ENCODE measurements around the gene MAML3.

The MAML3 gene

GRCh38 chr4:139904406-139904805 lies 249.6 kb downstream of the MAML3 start:
- H3K9me2 ChIP-seq (ENCODE audit: low read depth, low read length): no peaks in the 10 kb centered on the region

GRCh38 chr4:139903845-139904244 lies 250.1 kb downstream of the MAML3 start:
- no peak overlapping the region for H3K4me2 ChIP-seq (ENCODE audit: low read length)
- no peak overlapping the region for H3K27ac ChIP-seq (ENCODE audit: low read depth, low read length, poor library complexity, severe bottlenecking)
- H3K9ac ChIP-seq (ENCODE audit: low read length): no peak overlapping the region
- H3K27me3 ChIP-seq (ENCODE audit: insufficient read depth, low read length): no peaks in the 10 kb centered on the region
- no peaks in the 10 kb centered on the region for H3F3A ChIP-seq (ENCODE audit: insufficient read depth, low read length)
- no peak overlapping the region for H3K4me3 ChIP-seq (ENCODE audit: low read depth, low read length, poor library complexity, severe bottlenecking)
- no peaks in the 10 kb centered on the region for H3K4me1 ChIP-seq (ENCODE audit: insufficient read depth, low read length, severe bottlenecking)
- H3K36me3 ChIP-seq (ENCODE audit: insufficient read depth, low read length): no peaks in the 10 kb centered on the region
- no peaks in the 10 kb centered on the region for H3K9me3 ChIP-seq (ENCODE audit: low read length)
- no peaks in the 10 kb centered on the region for H3K79me2 ChIP-seq (ENCODE audit: insufficient read depth, low read length)
- H3K9me2 ChIP-seq (ENCODE audit: low read depth, low read length): no peaks in the 10 kb centered on the region
- TF ChIP-seq EZH2 (IDR thresholded peaks at IDR 0.05; ENCODE audit: borderline replicate concordance, low read length) (no peak), CTCF (IDR thresholded peaks at IDR 0.05; ENCODE audit: low read length) (no peak)
- no peak overlapping the region for H2AFZ ChIP-seq (ENCODE audit: low read length)
- no peaks in the 10 kb centered on the region for H4K20me1 ChIP-seq (ENCODE audit: insufficient read depth, low read length)

More at GRCh38 chr4:139904406-139904805, 249.6 kb downstream of the MAML3 start:
- Histone ChIP-seq H3K36me3 (ENCODE audit: insufficient read depth, low read length) (no peaks in the 10 kb centered on the region), H3K27ac (ENCODE audit: low read depth, low read length, poor library complexity, severe bottlenecking) (no peak overlapping the region), H3K79me2 (ENCODE audit: insufficient read depth, low read length) (no peaks in the 10 kb centered on the region), H3K4me1 (ENCODE audit: insufficient read depth, low read length, severe bottlenecking) (no peaks in the 10 kb centered on the region), H2AFZ (ENCODE audit: low read length) (no peak overlapping the region), H3K4me3 (ENCODE audit: low read depth, low read length, poor library complexity, severe bottlenecking) (no peak overlapping the region), H4K20me1 (ENCODE audit: insufficient read depth, low read length) (no peaks in the 10 kb centered on the region), H3K9me3 (ENCODE audit: low read length) (no peaks in the 10 kb centered on the region), H3K4me2 (ENCODE audit: low read length) (no peak overlapping the region), H3K27me3 (ENCODE audit: insufficient read depth, low read length) (no peaks in the 10 kb centered on the region), H3F3A (ENCODE audit: insufficient read depth, low read length) (no peaks in the 10 kb centered on the region), H3K9ac (ENCODE audit: low read length) (no peak overlapping the region)
- TF ChIP-seq EZH2 (IDR thresholded peaks at IDR 0.05; ENCODE audit: borderline replicate concordance, low read length): no peak
- TF ChIP-seq CTCF (IDR thresholded peaks at IDR 0.05; ENCODE audit: low read length): no peak

- Histone ChIP-seq H3K9me3 (ENCODE audit: low read length) (no peaks in the 10 kb centered on the region), H3K4me1 (ENCODE audit: insufficient read depth, low read length, severe bottlenecking) (no peaks in the 10 kb centered on the region), H3K27ac (ENCODE audit: low read depth, low read length, poor library complexity, severe bottlenecking) (no peak overlapping the region), H3K9ac (ENCODE audit: low read length) (no peak overlapping the region), H2AFZ (ENCODE audit: low read length) (no peak overlapping the region), H3K4me2 (ENCODE audit: low read length) (no peak overlapping the region), H3K4me3 (ENCODE audit: low read depth, low read length, poor library complexity, severe bottlenecking) (no peak overlapping the region), H4K20me1 (ENCODE audit: insufficient read depth, low read length) (no peaks in the 10 kb centered on the region), H3F3A (ENCODE audit: insufficient read depth, low read length) (no peaks in the 10 kb centered on the region), H3K9me2 (ENCODE audit: low read depth, low read length) (no peaks in the 10 kb centered on the region), H3K27me3 (ENCODE audit: insufficient read depth, low read length) (no peaks in the 10 kb centered on the region), H3K79me2 (ENCODE audit: insufficient read depth, low read length) (no peaks in the 10 kb centered on the region), H3K36me3 (ENCODE audit: insufficient read depth, low read length) (no peaks in the 10 kb centered on the region)
- TF ChIP-seq CTCF (IDR thresholded peaks at IDR 0.05; ENCODE audit: low read length): no peak
- TF ChIP-seq EZH2 (IDR thresholded peaks at IDR 0.05; ENCODE audit: borderline replicate concordance, low read length): no peak
These were observed 251.4 kb downstream of the MAML3 start for GRCh38 chr4:139902321-139903320.
